CD4-positive, alpha-beta T cell (primary cell): ENCODE data around the gene CHCT1. TPM values are rescaled to one million over a fixed set of nuclear protein-coding genes. Genes with fewer than 3 reads are reported as not detected.

Experiments
- ATAC-seq: fragments of 200-7000 bp; cut with Tn5 transposase; one replicate; pipeline ENCODE4 v1.10.0; 2022; ENCODE audit warnings: mild to moderate bottlenecking; ENCODE audit not compliant: poor library complexity
- CTCF ChIA-PET: fragments of 350-600 bp; sonication (Branson Sonifier 250); formaldehyde crosslinking; loops from one replicate; lab custom pipeline; 2021; ENCODE audit warnings: antibody characterized with exemption, inconsistent platforms; lab: Charles Lee
- POLR2A ChIA-PET: fragments of 350-600 bp; sonication (Branson Sonifier 250); formaldehyde crosslinking; loops from one replicate; lab custom pipeline; 2021; ENCODE audit warnings: antibody characterized with exemption, inconsistent platforms; lab: Charles Lee
- DNase-seq, 14 experiments: peaks; one replicate each; pipeline ENCODE4 v3.0.0-alpha.2; 2013 to 2020; ENCODE audit warnings: mixed read lengths in 2 of 14
- H3K27ac ChIP-seq, 2 donors: one replicate each; pipeline versions ENCODE4 v1.5.1 to v1.7.0; 2013; ENCODE audit warnings: low read length in 2 of 2, low read depth in 1 of 2, mild to moderate bottlenecking in 1 of 2
- H3K27me3 ChIP-seq, 2 experiments: 1 replicate in 1 of 2; 2 replicates in 1 of 2; pipeline versions ENCODE4 v1.6.1 to v1.7.0; 2013; ENCODE audit warnings: low read length in 2 of 2, control low read depth in 1 of 2, mild to moderate bottlenecking in 1 of 2, moderate library complexity in 1 of 2; ENCODE audit not compliant: insufficient read depth in 2 of 2, control insufficient read depth in 1 of 2
- H3K36me3 ChIP-seq: one replicate; pipeline ENCODE4 v1.6.1; 2013; ENCODE audit warnings: low read length, control low read depth; ENCODE audit not compliant: insufficient read depth
- H3K4me1 ChIP-seq: one replicate; pipeline ENCODE4 v1.6.1; 2013; ENCODE audit warnings: low read length, control low read depth; ENCODE audit not compliant: insufficient read depth
- H3K4me3 ChIP-seq: one replicate; pipeline ENCODE4 v1.5.1; 2013; ENCODE audit warnings: mild to moderate bottlenecking, low read length, moderate library complexity
- H3K9me3 ChIP-seq, 2 experiments: 1 replicate in 1 of 2; 2 replicates in 1 of 2; pipeline versions ENCODE4 v1.6.1 to v1.7.0; 2013; ENCODE audit warnings: low read length in 2 of 2, mild to moderate bottlenecking in 2 of 2, control low read depth in 1 of 2, moderate library complexity in 1 of 2; ENCODE audit not compliant: control insufficient read depth in 1 of 2, insufficient read depth in 1 of 2
- H3K27ac Mint-ChIP-seq: one replicate; pipeline ENCODE4 v1.8.0; 2020; ENCODE audit warnings: mixed read lengths
- H3K27me3 Mint-ChIP-seq: one replicate; pipeline ENCODE4 v1.8.0; 2021; ENCODE audit warnings: mixed read lengths
- H3K36me3 Mint-ChIP-seq: one replicate; pipeline ENCODE4 v1.8.0; 2021; ENCODE audit warnings: low read depth, mixed read lengths
- H3K4me1 Mint-ChIP-seq: one replicate; pipeline ENCODE4 v1.8.0; 2021; ENCODE audit warnings: low read depth, mixed read lengths
- H3K4me3 Mint-ChIP-seq: one replicate; pipeline ENCODE4 v1.8.0; 2020; ENCODE audit warnings: mild to moderate bottlenecking, mixed read lengths
- H3K9me3 Mint-ChIP-seq: one replicate; pipeline ENCODE4 v1.8.0; 2020; ENCODE audit warnings: mixed read lengths
- intact Hi-C, 2 experiments: fragments of 100-400 bp; cut with DNase I in 1 of 2; cut with micrococcal nuclease in 1 of 2; formaldehyde crosslinking; loops; one replicate each; pipeline versions ENCODE4 v1.15.1 to v1.9.0; 2023 to 2025; cut with DNase I, micrococcal nuclease
- total RNA-seq, 174 experiments: library from RNA in 2 of 174; stranded (reverse) in 2 of 174; gene quantifications; one replicate each; pipeline ENCODE4 v1.2.3 and lab custom pipeline; 2021 to 2026
- TF ChIP-seq, protein P1 (sequence below): fragments of 200-600 bp; IDR thresholded peaks from one replicate; pipeline ENCODE4 v1.8.0; 2022; ENCODE audit warnings: antibody characterized with exemption, mild to moderate bottlenecking

The CHCT1 gene
- total RNA-seq, 2 experiments from 2014 or later, result not detected

DNA sequence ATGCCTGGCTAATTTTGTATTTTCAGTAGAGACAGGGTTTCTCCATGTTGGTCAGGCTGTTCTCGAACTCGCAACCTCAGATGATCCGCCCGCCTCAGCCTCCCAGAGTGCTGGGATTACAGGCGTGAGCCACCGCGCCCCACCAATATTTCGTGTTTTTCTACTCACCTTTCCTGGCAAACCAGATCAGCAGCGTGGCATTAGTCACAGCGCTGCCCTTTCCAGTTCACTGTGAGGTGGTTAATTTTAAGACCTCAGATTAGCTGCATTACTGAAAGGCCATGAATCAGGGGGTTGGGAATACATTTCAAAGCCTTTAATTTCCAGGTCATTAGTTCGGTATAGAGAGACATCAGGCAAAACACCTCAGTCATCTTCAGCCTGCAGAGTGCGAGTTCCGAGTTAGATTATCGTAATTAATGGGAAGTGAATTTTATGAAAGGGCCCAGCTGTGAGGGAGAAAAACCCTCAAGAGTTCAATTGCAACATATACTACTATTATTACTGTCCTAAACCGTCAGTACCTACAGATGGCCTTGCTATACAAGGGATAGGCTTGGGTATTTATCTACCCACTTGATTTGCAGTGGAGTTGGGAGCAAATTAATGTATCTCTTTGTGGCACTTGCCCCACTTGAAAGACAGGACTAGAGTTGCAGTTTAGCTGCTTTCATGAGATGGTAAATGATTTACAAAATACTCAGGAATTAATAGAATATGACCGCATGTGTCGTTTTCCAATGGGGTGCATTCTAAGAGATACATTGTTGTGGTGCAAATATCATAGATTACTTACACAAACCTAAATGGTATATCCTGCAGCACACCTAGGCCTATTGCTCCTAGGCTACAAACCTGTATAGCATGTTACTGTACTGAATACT lies 28.2 kb upstream of the CHCT1 start:
- peaks cover 37% of the 10 kb centered on the region for H3K4me1 Mint-ChIP-seq
- POLR2A ChIA-PET, result interaction anchor here (2.3 kb wide), 1 partner anchor 205 kb away, joined by 7 read pairs; the partner anchor contains the start of gene PPM1D
- H3K4me1 ChIP-seq, result peaks cover 34% of the 10 kb centered on the region

DNA sequence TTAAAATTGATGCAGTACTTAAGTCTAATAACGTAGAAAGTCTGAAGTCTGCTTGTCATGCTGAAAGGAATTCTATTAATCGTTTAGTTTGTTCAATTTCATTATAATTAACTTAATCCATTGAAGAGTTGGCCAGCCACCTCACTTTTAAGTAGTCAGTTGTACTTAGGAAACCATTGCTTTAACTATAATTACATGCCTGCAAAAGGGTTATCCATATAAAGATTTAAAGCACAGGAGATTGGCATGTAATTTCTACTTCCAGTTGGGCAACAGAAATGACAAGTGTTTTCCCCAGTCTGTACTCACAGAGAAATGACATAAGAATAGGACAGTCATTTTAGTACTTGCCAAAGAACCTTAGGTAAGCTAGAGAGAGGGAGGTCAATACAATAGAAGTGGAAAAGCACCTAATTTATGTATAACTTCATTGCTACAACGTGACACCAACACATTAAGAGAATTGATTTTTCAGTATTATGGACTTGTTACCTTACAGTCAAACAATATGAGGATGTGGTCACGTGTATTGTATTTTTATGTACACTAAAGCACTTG lies 26.7 kb upstream of the CHCT1 start:
- DNase-seq, result peak in 2 of 14 experiments; percentile 14 to 23
- no peaks in the 10 kb centered on the region for H3K36me3 ChIP-seq
- Mint-ChIP-seq H3K27ac (peak overlapping the region; percentile 21), H3K9me3 (no peaks in the 10 kb centered on the region), H3K4me1 (peaks cover 27% of the 10 kb centered on the region), H3K4me3 (no peak overlapping the region), H3K27me3 (no peaks in the 10 kb centered on the region), H3K36me3 (peaks cover 22% of the 10 kb centered on the region)
- H3K4me1 ChIP-seq, result peaks cover 25% of the 10 kb centered on the region
- no peak for ATAC-seq
- H3K27me3 ChIP-seq, result no peaks in the 10 kb centered on the region
- H3K27ac ChIP-seq, result no peak overlapping the region
- no peaks in the 10 kb centered on the region for H3K9me3 ChIP-seq
- TF ChIP-seq, protein P1, sequence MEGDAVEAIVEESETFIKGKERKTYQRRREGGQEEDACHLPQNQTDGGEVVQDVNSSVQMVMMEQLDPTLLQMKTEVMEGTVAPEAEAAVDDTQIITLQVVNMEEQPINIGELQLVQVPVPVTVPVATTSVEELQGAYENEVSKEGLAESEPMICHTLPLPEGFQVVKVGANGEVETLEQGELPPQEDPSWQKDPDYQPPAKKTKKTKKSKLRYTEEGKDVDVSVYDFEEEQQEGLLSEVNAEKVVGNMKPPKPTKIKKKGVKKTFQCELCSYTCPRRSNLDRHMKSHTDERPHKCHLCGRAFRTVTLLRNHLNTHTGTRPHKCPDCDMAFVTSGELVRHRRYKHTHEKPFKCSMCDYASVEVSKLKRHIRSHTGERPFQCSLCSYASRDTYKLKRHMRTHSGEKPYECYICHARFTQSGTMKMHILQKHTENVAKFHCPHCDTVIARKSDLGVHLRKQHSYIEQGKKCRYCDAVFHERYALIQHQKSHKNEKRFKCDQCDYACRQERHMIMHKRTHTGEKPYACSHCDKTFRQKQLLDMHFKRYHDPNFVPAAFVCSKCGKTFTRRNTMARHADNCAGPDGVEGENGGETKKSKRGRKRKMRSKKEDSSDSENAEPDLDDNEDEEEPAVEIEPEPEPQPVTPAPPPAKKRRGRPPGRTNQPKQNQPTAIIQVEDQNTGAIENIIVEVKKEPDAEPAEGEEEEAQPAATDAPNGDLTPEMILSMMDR, result no peak
- POLR2A ChIA-PET, result no interaction called here
- CTCF ChIA-PET, result interaction anchor here (0.6 to 0.7 kb wide), 2 partner anchors 12 to 37 kb away, joined by 3 read pairs; no protein-coding TSS in a partner anchor
- no peak overlapping the region for H3K4me3 ChIP-seq
- intact Hi-C loops, result loop anchor here (2.0 to 10.0 kb wide), 4 partner anchors 25 to 1881 kb away; partner anchors contain the start of genes DHX40 (in 1 of the 2), MTMR4 (in 1 of the 2) and TRIM37 (in 1 of the 2)

More for the DNA sequence above, 28.2 kb upstream of the CHCT1 start:
- TF ChIP-seq, protein P1, result no peak
- peak overlapping the region; percentile 64 for H3K27ac Mint-ChIP-seq
- intact Hi-C loops, result loop anchor here (2.0 to 10.0 kb wide), 8 partner anchors 27 to 1879 kb away; partner anchors contain the start of genes PPM1D (in 2 of the 2), BCAS3 (in 1 of the 2), DHX40 (in 1 of the 2) and MTMR4 (in 1 of the 2)
- CTCF ChIA-PET, result no interaction called here
- Histone ChIP-seq H3K9me3 (no peaks in the 10 kb centered on the region), H3K27ac (no peak overlapping the region), H3K27me3 (no peaks in the 10 kb centered on the region), H3K4me3 (no peak overlapping the region), H3K36me3 (no peaks in the 10 kb centered on the region)
- no peak for ATAC-seq
- H3K27me3 Mint-ChIP-seq, result no peaks in the 10 kb centered on the region
- no peaks in the 10 kb centered on the region for H3K9me3 Mint-ChIP-seq
- peak overlapping the region; percentile 73 for H3K4me3 Mint-ChIP-seq
- no peak for DNase-seq
- peaks cover 23% of the 10 kb centered on the region for H3K36me3 Mint-ChIP-seq

DNA sequence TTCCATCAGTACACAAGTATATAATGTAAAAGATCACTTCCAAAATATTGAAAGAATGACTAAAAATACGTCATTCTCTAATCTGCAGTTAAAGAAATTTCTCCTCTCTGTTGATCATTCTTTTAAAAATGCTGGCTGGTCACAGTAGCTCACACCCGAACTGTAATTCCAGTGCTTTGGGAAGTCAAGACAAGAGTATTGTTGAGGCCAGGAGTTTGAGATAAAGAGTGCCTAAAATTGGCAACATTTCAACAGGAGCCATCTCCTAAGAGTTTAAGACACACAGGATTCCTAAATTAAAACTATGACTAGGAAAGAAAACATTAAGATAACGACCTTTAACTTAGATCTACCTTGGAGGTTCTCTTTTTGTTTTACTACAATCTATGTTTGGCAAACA lies 25.9 kb upstream of the CHCT1 start:
- Histone ChIP-seq H3K4me1 (peaks cover 17% of the 10 kb centered on the region), H3K9me3 (no peaks in the 10 kb centered on the region), H3K27me3 (no peaks in the 10 kb centered on the region), H3K4me3 (no peak overlapping the region), H3K36me3 (no peaks in the 10 kb centered on the region), H3K27ac (no peak overlapping the region)
- no peak for DNase-seq
- intact Hi-C loops, result loop anchor here (10.0 kb wide), 3 partner anchors 832 to 1882 kb away; partner anchors contain the start of genes DHX40 (in 1 of the 2), MTMR4 (in 1 of the 2) and TRIM37 (in 1 of the 2)
- H3K4me3 Mint-ChIP-seq, result no peak overlapping the region
- H3K4me1 Mint-ChIP-seq, result peaks cover 20% of the 10 kb centered on the region
- ChIA-PET POLR2A (no interaction called here), CTCF (interaction anchor here (0.6 to 1.2 kb wide), 2 partner anchors 13 to 36 kb away, joined by 3 read pairs; no protein-coding TSS in a partner anchor)
- H3K27me3 Mint-ChIP-seq, result no peaks in the 10 kb centered on the region
- H3K9me3 Mint-ChIP-seq, result no peaks in the 10 kb centered on the region
- ATAC-seq, result no peak
- no peak overlapping the region for H3K27ac Mint-ChIP-seq
- TF ChIP-seq, protein P1, result no peak
- peaks cover 14% of the 10 kb centered on the region for H3K36me3 Mint-ChIP-seq
